HG03135 (cell line): Measurements from ENCODE around the gene PPP5C.
"Not testable (repeated sequence)": the region's sequence is repeated elsewhere in the genome, so short reads cannot be mapped to it uniquely, and the experiment has no call there.

Experiments
- ATAC-seq: cut with Tn5 transposase; IDR thresholded peaks from one replicate; pipeline ENCODE4 v1.9.1; 2021; ENCODE audit warnings: mild to moderate bottlenecking, moderate library complexity; ENCODE audit not compliant: unreplicated experiment

Gene PPP5C

GRCh38 chr19:46383846-46384245, 37.0 kb downstream of the PPP5C start:
- ATAC-seq, result no peak

GRCh38 chr19:46384396-46384795, 37.5 kb downstream of the PPP5C start:
- no peak for ATAC-seq

DNA sequence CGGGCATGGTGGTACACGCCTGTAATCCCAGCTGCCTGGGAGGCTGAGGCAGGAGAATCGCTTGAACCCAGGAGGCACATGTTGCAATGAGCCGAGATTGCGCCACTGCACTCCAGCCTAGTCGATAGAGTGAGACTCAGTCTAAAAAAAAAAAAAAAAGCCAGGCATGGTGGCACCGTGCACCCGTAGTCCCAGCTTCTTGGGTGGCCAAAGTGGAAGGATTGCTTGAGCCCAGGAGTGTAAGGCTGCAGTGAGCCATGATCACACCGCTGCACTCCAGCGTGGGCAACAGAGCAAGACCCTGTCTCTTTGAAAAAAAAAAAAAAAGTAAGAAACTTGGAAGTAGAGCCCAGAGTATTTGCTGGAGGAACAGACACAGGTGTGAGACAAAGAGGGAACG, 38.7 kb downstream of the PPP5C start:
- ATAC-seq, result no peak

- ATAC-seq, result no peak
Measured at GRCh38 chr19:46386151-46386550, 39.3 kb downstream of the PPP5C start.

- no peak for ATAC-seq
Measured at GRCh38 chr19:46386996-46387712, 40.3 kb downstream of the PPP5C start.

- ATAC-seq, result no peak
Measured at GRCh38 chr19:46387713-46388130, 40.8 kb downstream of the PPP5C start.

DNA sequence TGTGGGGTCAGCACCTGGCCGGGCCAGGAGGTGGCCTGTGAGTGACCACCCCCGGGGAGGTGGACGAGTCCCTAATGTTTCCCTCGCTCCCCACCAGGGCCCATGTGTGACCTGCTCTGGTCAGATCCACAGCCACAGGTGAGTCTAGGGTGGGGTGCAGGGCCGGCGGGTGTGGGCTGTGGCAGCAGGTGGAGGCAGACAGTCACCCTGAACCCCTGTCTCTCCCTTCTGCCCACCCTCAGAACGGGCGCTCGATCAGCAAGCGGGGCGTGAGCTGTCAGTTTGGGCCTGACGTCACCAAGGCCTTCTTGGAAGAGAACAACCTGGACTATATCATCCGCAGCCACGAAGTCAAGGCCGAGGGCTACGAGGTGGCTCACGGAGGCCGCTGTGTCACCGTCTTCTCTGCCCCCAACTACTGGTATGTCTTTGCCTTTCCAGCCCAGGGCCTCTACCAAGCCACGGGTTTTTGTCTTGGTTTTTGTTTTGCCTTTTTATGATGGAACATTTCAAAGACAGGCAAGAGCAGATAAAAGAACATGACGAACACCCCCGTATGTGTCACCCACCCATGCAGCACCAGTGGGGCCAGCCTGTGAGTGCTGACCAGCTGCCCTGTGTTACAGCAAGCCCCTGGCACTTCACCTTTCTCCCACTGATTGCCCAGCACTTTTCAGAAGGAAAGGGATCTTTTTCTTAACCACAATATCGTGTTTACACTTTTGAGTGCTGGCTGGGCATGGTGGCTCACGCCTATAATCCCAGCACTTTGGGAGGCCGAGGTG, 41.6 kb downstream of the PPP5C start:
- ATAC-seq, result no peak

DNA sequence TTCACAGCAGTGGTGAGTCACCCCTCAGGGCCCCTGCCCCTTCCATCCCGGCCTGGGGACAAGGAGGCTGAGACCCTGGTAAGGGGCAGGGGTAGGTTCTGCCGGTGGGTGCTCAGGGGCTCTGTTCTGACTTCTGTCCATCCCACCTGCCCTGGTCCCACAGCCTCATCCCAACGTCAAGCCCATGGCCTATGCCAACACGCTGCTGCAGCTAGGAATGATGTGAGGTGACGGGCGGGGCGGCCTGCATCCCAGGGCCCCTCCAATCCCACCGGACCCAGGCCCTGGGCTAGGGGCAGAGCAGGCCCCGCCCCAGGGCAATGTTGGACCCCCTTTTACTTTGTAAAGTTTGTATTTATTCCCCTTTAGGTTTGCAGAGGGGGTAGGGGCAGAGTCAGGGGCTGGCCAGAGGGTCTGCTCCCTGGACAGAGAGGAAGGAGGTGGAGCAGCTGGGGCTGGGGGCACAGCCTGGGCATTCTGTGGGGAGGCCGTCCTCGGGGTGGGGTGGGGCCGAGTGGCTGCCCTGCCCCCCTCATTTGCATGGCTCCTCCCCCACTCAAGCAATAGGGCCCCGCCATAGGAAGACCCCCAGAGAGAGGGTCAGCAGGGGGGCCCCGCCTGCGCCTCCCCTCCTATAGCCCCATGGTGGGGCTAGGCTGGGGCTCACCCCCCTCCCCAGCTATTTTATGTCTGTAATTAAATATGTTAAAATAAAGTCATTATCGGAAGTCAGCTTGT, 43.4 kb downstream of the PPP5C start:
- no peak for ATAC-seq

GRCh38 chr19:46390866-46391265, 44.0 kb downstream of the PPP5C start:
- ATAC-seq, result no peak

DNA sequence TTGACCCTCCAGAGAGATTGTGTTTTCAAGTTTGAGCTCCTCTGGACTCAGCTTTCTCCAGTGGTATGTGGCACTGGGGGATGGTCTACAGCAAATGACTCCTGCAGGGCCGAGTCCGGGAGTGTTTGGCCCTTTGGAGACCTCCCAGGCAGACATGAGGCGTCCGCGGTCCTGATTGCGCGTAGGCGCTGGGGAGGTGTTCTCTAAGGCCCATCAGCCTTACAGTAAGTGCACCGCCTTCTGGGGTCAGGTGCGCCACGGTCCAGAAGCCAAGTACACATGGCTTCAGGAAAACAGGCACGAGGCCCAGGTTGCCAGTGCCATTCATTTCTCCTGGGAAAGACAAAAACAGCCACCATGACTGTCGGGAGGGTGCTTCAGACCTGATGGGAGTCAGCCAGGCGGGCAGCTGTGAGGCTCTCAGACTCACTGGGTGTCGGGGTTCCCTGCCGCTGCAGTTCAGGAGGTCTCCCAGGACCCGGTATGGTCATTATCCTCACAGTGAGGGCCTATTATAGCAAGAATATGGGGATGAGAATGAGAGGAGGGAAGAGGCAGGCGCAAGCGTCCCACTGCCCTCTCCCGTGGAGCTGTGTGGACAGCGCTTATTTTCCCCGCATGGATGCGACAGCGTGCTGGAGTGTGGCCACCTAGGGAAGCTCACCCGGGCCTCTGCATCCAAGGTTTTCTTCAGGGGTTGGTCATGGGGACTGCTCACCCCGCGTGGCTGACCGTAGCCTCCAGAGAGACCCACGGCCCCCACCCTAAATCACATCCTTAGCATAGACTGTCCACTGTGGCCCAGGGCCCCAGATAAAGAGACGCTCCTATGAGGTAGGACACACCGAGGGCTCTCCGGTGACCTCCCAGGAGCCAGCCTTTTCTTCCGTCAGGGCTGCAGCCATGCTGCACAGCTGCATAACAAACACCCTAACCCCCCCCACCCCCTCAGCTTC, 44.7 kb downstream of the PPP5C start:
- no peak for ATAC-seq

- no peak for ATAC-seq
Measured at GRCh38 chr19:46392252-46392801, 45.4 kb downstream of the PPP5C start.

GRCh38 chr19:46392837-46393236, 46.0 kb downstream of the PPP5C start:
- ATAC-seq, result no peak

DNA sequence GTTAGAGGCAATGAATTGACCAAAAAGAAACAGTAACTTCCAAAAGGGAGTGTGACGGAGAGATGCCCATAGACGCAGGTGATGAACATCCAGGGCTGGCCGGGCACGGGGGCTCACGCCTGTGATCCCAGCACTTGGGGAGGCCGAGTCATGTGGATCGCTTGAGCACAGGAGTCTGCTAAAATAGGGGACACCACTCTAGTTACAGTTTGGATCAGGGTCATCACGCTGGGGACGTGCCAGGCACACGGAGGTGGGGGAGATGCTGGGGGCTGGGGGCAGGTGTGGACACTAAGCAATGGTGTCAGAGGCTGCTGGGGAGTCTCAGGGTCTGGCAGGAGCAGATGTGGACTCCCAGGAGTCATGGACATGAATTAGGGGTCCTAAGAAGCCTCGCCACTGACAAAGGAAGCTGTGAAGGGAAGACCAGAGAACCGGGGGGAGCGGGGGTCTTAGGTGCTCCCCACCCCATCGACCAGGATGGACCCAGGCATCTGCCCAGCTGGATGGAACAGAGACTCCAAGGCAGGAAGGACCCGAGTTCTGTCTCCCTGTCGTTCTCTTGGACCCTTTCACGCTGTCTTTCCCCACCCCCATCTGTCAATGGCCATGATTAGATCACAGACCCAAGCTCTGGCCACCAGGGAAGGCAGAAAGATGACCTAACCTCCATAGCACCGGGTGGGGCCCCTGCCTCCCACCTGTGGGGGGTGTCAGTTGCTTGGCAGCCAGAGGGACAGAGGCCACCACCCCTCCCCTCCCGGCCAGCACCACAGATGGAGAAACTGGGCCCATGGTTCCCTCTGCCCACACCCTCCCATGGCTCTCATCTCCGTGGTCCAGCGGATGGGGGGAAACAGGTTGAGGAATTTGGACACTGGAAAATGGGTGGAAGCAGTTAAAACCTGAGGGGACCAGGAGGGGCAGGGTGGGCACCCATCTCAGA, 46.8 kb downstream of the PPP5C start:
- no peak for ATAC-seq

DNA sequence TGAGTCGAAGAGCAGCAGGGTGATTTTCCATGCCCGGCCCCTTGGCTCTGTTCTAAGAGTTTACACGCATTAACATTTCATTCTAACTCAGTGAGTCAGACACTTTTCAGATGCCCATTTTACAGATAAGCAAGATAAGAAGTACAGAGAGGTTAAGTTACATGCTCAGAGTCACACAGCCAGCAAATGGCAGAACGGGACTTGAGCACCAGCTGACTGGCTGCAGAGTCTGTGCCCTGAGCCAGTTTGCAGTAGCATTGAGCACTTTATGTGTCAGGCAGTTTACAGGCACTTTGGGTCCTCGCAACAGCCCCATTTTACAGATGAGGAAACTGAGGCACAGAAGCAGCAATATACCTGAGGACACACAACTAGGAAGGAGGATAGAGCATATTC, 47.5 kb downstream of the PPP5C start:
- ATAC-seq, result no peak

DNA sequence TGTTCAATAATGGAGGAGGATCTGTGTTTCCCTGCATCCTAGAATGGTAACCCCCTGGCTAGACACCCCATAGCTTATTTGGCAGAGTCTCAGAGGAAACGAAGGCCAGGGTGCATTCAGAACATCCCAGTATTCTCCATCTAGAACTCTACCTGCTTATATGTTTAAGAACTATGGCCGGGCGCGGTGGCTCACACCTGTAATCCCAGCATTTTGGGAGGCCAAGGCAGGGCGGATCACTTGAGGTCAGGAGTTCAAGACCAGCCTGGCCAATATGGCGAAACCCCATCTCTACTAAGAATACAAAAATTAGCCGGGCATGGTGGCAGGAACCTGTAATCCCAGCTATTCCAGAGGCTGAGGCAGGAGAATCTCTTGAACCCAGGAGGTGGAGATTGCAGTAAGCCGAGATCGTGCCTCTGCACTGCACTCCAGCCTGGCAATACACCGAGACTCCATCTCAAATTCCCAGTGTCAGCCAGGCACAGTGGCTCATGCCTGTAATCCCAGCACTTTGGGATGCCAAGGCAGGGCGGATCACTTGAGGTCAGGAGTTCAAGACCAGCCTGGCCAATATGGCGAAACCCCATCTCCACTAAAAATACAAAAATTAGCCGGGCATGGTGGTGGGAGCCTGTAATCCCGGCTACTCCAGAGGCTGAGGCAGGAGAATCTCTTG, 51.1 kb downstream of the PPP5C start:
- not testable (repeated sequence) for ATAC-seq

DNA sequence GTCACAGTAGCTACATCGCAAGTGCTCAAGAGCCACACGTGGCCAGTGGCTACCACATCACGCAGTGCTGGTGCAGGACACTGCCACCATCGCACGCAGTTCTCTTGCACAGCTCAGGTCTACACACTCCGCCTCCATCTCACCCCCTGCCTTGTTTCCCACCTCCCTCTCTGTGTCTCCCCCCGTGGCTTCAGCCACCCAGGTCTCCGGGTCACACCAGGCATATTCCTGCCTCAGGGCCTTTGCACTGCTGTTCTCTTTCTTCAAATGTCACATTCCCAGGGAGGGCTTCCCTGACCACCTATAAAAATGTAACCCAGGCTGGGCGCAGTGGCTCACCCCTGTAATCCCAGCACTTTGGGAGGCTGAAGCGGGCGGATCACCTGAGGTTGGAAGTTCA, 55.8 kb downstream of the PPP5C start:
- ATAC-seq, result no peak

- no peak for ATAC-seq
Measured at GRCh38 chr19:46404055-46404752, 57.3 kb downstream of the PPP5C start.
